ENCODE data around the gene MMD. TPM values are rescaled to one million over a fixed set of nuclear protein-coding genes. Genes with fewer than 3 reads are reported as not detected.
A peak's percentile ranks its signal among the peaks of the same experiment; 100 is the strongest.

The MMD gene
- total and polyA plus RNA-seq, 2 of the 13 experiments (the other 11 are each of a cell fraction or from before 2014, with no cell fraction given), result 121 to 225 TPM

DNA sequence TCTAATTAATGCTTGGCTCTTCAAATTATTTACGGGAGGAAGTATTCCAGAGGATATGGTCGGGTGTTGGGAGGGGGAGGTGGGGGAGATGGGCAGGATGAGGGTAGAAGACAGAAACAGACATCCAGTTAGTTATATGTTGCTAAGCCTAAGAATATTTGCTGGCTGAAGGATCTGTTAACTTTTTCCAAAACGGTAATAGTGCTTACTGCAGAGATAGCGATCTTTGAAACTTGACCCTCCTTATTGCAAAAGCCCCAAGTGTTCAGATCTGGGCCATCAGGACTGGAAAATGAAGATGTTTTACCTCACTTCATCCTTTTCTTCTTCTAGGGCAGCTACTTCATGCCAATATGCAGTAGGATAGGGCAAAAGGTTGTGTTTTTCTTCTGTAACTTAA is 27.0 kb upstream of the MMD start (continued):
- TF ChIP-seq, protein P1, sequence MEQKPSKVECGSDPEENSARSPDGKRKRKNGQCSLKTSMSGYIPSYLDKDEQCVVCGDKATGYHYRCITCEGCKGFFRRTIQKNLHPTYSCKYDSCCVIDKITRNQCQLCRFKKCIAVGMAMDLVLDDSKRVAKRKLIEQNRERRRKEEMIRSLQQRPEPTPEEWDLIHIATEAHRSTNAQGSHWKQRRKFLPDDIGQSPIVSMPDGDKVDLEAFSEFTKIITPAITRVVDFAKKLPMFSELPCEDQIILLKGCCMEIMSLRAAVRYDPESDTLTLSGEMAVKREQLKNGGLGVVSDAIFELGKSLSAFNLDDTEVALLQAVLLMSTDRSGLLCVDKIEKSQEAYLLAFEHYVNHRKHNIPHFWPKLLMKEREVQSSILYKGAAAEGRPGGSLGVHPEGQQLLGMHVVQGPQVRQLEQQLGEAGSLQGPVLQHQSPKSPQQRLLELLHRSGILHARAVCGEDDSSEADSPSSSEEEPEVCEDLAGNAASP (CRISPR knock-in tag; IDR thresholded peaks at IDR 0.05; ENCODE audit: borderline replicate concordance), result peak; percentile 20; the same call in 1 of the 2 replicates
- TF ChIP-seq, protein P2, sequence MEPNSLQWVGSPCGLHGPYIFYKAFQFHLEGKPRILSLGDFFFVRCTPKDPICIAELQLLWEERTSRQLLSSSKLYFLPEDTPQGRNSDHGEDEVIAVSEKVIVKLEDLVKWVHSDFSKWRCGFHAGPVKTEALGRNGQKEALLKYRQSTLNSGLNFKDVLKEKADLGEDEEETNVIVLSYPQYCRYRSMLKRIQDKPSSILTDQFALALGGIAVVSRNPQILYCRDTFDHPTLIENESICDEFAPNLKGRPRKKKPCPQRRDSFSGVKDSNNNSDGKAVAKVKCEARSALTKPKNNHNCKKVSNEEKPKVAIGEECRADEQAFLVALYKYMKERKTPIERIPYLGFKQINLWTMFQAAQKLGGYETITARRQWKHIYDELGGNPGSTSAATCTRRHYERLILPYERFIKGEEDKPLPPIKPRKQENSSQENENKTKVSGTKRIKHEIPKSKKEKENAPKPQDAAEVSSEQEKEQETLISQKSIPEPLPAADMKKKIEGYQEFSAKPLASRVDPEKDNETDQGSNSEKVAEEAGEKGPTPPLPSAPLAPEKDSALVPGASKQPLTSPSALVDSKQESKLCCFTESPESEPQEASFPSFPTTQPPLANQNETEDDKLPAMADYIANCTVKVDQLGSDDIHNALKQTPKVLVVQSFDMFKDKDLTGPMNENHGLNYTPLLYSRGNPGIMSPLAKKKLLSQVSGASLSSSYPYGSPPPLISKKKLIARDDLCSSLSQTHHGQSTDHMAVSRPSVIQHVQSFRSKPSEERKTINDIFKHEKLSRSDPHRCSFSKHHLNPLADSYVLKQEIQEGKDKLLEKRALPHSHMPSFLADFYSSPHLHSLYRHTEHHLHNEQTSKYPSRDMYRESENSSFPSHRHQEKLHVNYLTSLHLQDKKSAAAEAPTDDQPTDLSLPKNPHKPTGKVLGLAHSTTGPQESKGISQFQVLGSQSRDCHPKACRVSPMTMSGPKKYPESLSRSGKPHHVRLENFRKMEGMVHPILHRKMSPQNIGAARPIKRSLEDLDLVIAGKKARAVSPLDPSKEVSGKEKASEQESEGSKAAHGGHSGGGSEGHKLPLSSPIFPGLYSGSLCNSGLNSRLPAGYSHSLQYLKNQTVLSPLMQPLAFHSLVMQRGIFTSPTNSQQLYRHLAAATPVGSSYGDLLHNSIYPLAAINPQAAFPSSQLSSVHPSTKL (CRISPR knock-in tag; IDR thresholded peaks at IDR 0.05), result peak; percentile 69
- no peak for TF ChIP-seq ASH2L (IDR thresholded peaks at IDR 0.05; ENCODE audit: insufficient read length, low read depth, low read length)
- no peak for TF ChIP-seq ZNF235 (CRISPR knock-in tag; IDR thresholded peaks at IDR 0.05; ENCODE audit: borderline replicate concordance)
- TF ChIP-seq PITX1 (CRISPR knock-in tag; IDR thresholded peaks at IDR 0.05), result 0 out of 2 replicates have a peak, but pooled peaks have one; percentile 11
- TF ChIP-seq POGZ (CRISPR knock-in tag; IDR thresholded peaks at IDR 0.05), result 0 out of 2 replicates have a peak, but pooled peaks have one; percentile 19
- no peak for TF ChIP-seq ZNF615 (CRISPR knock-in tag; IDR thresholded peaks at IDR 0.05; ENCODE audit: borderline replicate concordance)
- TF ChIP-seq, protein P3, sequence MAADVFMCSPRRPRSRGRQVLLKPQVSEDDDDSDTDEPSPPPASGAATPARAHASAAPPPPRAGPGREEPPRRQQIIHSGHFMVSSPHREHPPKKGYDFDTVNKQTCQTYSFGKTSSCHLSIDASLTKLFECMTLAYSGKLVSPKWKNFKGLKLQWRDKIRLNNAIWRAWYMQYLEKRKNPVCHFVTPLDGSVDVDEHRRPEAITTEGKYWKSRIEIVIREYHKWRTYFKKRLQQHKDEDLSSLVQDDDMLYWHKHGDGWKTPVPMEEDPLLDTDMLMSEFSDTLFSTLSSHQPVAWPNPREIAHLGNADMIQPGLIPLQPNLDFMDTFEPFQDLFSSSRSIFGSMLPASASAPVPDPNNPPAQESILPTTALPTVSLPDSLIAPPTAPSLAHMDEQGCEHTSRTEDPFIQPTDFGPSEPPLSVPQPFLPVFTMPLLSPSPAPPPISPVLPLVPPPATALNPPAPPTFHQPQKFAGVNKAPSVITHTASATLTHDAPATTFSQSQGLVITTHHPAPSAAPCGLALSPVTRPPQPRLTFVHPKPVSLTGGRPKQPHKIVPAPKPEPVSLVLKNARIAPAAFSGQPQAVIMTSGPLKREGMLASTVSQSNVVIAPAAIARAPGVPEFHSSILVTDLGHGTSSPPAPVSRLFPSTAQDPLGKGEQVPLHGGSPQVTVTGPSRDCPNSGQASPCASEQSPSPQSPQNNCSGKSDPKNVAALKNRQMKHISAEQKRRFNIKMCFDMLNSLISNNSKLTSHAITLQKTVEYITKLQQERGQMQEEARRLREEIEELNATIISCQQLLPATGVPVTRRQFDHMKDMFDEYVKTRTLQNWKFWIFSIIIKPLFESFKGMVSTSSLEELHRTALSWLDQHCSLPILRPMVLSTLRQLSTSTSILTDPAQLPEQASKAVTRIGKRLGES (CRISPR knock-in tag; IDR thresholded peaks at IDR 0.05; ENCODE audit: borderline replicate concordance), result no peak
- TF ChIP-seq KDM6A (CRISPR knock-in tag; IDR thresholded peaks at IDR 0.05; ENCODE audit: low read depth), result no peak
- TF ChIP-seq, protein P4, sequence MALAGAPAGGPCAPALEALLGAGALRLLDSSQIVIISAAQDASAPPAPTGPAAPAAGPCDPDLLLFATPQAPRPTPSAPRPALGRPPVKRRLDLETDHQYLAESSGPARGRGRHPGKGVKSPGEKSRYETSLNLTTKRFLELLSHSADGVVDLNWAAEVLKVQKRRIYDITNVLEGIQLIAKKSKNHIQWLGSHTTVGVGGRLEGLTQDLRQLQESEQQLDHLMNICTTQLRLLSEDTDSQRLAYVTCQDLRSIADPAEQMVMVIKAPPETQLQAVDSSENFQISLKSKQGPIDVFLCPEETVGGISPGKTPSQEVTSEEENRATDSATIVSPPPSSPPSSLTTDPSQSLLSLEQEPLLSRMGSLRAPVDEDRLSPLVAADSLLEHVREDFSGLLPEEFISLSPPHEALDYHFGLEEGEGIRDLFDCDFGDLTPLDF (CRISPR knock-in tag; IDR thresholded peaks at IDR 0.05), result peak; percentile 19; the same call in 1 of the 2 replicates
- TF ChIP-seq KAT7 (CRISPR knock-in tag; IDR thresholded peaks at IDR 0.05; ENCODE audit: borderline replicate concordance), result no peak
- TF ChIP-seq ZNF644 (CRISPR knock-in tag; IDR thresholded peaks at IDR 0.05; ENCODE audit: low read depth), result 0 out of 2 replicates have a peak, but pooled peaks have one; percentile 30
- TF ChIP-seq, protein P5, sequence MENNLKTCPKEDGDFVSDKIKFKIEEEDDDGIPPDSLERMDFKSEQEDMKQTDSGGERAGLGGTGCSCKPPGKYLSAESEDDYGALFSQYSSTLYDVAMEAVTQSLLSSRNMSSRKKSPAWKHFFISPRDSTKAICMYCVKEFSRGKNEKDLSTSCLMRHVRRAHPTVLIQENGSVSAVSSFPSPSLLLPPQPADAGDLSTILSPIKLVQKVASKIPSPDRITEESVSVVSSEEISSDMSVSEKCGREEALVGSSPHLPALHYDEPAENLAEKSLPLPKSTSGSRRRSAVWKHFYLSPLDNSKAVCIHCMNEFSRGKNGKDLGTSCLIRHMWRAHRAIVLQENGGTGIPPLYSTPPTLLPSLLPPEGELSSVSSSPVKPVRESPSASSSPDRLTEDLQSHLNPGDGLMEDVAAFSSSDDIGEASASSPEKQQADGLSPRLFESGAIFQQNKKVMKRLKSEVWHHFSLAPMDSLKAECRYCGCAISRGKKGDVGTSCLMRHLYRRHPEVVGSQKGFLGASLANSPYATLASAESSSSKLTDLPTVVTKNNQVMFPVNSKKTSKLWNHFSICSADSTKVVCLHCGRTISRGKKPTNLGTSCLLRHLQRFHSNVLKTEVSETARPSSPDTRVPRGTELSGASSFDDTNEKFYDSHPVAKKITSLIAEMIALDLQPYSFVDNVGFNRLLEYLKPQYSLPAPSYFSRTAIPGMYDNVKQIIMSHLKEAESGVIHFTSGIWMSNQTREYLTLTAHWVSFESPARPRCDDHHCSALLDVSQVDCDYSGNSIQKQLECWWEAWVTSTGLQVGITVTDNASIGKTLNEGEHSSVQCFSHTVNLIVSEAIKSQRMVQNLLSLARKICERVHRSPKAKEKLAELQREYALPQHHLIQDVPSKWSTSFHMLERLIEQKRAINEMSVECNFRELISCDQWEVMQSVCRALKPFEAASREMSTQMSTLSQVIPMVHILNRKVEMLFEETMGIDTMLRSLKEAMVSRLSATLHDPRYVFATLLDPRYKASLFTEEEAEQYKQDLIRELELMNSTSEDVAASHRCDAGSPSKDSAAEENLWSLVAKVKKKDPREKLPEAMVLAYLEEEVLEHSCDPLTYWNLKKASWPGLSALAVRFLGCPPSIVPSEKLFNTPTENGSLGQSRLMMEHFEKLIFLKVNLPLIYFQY (CRISPR knock-in tag; IDR thresholded peaks at IDR 0.05; ENCODE audit: borderline replicate concordance), result no peak
- no peak for TF ChIP-seq ZNF777 (CRISPR knock-in tag; IDR thresholded peaks at IDR 0.05)
- no peak for TF ChIP-seq TEAD2 (CRISPR knock-in tag; IDR thresholded peaks at IDR 0.05)
- TF ChIP-seq ZNF75D (CRISPR knock-in tag; IDR thresholded peaks at IDR 0.05; ENCODE audit: borderline replicate concordance), result no peak
